Effector memory CD4-positive, alpha-beta T cell (primary cell): ENCODE data around the gene CAPN11.

Experiments used
- DNase-seq, 3 donors: peaks; one replicate each; pipeline ENCODE4 v3.0.0-alpha.2; 2020
- H3K27ac ChIP-seq: 2 replicates; pipeline ENCODE4 v1.7.0; 2013; ENCODE audit warnings: mild to moderate bottlenecking, low read length, moderate library complexity; ENCODE audit not compliant: insufficient read depth, poor library complexity, severe bottlenecking
- H3K27me3 ChIP-seq: replicated peaks from 2 replicates; pipeline ENCODE4 v1.7.0; 2013; ENCODE audit warnings: mild to moderate bottlenecking, low read length; ENCODE audit not compliant: insufficient read depth, control insufficient read depth, poor library complexity, severe bottlenecking
- H3K36me3 ChIP-seq: 2 replicates; pipeline ENCODE4 v1.7.0; 2013; ENCODE audit warnings: mild to moderate bottlenecking, low read length, moderate library complexity; ENCODE audit not compliant: control insufficient read depth, insufficient read depth
- H3K4me1 ChIP-seq: 2 replicates; pipeline ENCODE4 v1.7.0; 2013; ENCODE audit warnings: low read length, mild to moderate bottlenecking; ENCODE audit not compliant: control insufficient read depth, insufficient read depth, poor library complexity, severe bottlenecking
- H3K4me3 ChIP-seq: 2 replicates; pipeline ENCODE4 v1.7.0; 2013; ENCODE audit warnings: low read length, low read depth, mild to moderate bottlenecking; ENCODE audit not compliant: insufficient read depth, poor library complexity, severe bottlenecking
- H3K9me3 ChIP-seq: 2 replicates; pipeline ENCODE4 v1.7.0; 2013; ENCODE audit warnings: mild to moderate bottlenecking, low read length, moderate library complexity; ENCODE audit not compliant: control insufficient read depth

Gene CAPN11

DNA sequence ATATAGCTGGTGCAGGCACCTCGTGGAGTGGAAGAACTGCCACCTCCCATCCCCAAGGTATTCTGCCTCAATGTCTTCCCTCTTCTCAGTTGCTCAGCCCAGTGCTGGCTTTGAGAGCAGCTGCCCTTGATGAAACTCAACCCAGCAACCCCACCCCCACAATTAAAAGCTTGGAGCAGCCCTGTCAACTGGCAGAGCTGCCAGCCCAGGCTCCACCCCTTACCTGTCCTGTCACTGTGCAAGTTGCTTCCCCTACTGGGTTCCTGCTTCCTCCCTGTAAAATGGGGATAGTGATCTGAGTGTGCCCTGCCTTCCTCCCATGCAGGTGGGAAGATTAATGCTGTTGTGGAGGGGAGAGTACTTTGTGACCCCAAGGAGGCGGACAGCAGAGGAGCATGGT lies 26.7 kb upstream of the CAPN11 start:
- H3K36me3 ChIP-seq, result no peaks in the 10 kb centered on the region
- no peak for DNase-seq
- H3K4me3 ChIP-seq, result no peak overlapping the region
- peaks cover 9% of the 10 kb centered on the region for H3K4me1 ChIP-seq
- no peaks in the 10 kb centered on the region for H3K27me3 ChIP-seq
- H3K27ac ChIP-seq, result no peak overlapping the region
- no peaks in the 10 kb centered on the region for H3K9me3 ChIP-seq

DNA sequence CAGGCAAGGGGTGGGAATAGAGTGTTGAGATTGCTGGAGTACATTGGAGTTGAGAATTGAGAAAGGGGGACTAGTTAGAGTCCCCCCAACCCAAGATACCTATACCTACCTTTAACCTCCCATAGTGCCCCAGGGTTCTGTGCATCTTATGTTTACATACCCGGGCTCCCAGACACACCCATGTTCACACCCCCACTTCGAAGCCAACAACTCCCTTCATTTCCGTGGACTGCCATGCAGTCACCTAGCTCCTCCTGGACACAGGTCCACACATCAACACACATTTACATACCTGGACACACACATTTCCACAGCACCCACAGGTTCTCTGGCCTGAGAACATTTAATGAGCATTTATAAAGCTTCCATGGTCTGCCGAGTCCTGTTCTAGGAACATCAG lies 26.1 kb upstream of the CAPN11 start:
- no peak for DNase-seq
- Histone ChIP-seq H3K27me3 (no peaks in the 10 kb centered on the region), H3K27ac (no peak overlapping the region), H3K9me3 (no peaks in the 10 kb centered on the region), H3K4me3 (no peak overlapping the region), H3K36me3 (no peaks in the 10 kb centered on the region), H3K4me1 (peaks cover 9% of the 10 kb centered on the region)

DNA sequence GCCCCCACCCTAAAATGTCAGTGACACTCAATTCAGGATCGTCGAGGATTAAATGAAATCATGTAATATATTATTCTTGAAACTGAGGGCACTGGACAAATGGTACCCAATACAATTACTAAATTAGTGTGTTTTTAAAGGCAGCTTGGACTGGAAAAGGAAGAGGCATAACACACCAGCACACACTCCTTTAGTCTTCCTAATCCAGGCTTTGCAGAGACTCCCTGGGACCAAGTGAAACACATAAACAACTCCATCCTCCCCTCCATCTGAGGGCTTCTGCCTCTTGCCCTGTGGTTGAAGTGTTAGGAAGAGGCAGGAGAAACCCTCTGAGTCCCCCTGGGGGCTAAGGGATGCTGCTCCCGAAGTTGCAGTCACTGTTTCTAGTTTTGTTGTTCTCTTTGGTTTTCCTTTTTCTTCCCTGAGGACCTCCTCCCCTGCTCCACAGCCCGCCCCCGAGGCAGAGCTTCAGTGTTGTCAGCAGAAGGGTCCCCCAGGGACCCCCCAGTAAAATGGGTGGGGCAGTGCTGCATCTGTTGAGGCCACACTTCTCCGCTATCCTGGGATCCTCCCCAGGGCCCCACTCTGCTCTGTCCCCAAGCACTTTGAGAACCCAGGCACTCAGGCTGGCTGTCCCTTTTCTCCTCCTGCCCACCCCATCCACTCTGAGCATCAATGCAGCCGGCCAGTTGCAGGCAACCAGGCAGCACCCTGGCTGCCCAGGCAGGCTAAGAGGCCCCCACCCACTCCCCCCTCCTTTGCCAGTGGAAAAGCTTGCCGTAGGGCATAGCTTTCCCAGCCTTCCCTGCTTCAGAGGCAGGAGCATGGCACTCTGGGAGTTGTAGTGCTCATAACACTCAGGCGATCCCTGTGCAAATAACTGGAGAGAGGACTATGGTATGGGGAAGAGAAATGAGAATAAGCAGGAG lies 25.4 kb upstream of the CAPN11 start:
- peaks cover 4% of the 10 kb centered on the region for H3K4me1 ChIP-seq
- no peak overlapping the region for H3K4me3 ChIP-seq
- H3K36me3 ChIP-seq, result no peaks in the 10 kb centered on the region
- H3K27me3 ChIP-seq, result no peaks in the 10 kb centered on the region
- no peak for DNase-seq
- no peaks in the 10 kb centered on the region for H3K9me3 ChIP-seq
- H3K27ac ChIP-seq, result no peak overlapping the region

DNA sequence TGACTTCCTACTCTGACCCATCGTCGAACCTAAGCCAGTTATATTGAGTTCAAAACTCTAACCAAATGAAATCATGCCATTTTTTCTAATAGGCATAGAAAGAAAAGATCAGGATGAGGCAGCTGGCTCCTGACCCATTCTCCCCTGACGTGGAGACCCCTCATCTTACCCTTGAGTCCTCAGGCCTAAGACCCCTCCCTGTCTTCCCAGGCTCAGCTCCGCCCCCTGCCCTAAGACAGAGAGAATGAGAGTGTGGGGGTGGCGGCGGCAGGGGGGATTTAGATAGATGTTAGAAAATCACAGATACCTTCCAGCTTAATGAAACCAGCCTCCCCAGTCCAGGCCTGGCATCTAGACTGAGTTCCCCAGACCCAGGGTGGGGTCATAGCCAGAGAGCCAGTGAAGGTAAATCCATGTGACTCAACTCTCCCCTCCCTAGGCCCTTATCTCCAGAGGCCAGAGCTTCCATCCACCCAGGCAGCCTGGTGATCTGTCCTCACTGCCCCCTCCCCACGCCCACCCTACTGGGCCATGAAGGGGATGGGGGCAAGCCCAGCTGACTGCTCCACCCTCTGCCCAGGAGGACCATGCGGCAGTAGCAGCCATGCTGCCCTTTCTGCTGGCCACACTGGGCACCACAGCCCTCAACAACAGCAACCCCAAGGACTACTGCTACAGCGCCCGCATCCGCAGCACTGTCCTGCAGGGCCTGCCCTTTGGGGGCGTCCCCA lies 24.5 kb upstream of the CAPN11 start:
- Histone ChIP-seq H3K36me3 (no peaks in the 10 kb centered on the region), H3K4me1 (no peaks in the 10 kb centered on the region), H3K4me3 (no peak overlapping the region)

DNA sequence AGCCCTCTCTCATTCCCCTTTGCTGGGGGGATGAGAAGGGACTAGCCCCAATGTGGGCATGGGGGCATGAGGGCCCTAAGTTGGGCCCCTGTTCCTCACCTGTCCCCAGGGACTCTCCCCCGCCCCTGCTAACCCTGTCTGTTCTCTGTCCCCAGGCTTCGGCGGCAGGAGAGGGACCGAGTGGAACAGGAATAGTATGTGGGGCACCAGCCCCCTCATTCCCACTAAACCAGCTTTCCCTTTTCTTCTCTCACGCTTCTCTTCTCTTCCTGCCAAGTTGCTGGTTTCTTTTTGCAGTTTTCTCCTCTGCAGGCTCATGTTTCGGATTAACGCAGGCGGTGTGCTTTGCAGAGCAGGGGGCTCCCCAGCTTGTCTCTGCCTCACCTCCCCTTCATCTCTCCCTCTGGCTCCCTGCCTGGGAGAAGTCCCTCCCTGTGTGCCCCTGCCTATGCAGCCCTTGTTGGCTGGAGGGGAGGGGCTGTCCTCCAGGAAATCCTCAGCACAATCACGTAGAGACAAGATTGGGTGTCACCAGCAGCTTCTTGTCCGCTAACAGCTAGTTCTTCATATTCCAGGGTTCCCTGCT lies 23.4 kb upstream of the CAPN11 start:
- H3K36me3 ChIP-seq, result peaks cover 4% of the 10 kb centered on the region

More for the DNA sequence above, 24.5 kb upstream of the CAPN11 start:
- Histone ChIP-seq H3K27me3 (no peaks in the 10 kb centered on the region), H3K27ac (no peak overlapping the region), H3K9me3 (no peaks in the 10 kb centered on the region)
- no peak for DNase-seq

DNA sequence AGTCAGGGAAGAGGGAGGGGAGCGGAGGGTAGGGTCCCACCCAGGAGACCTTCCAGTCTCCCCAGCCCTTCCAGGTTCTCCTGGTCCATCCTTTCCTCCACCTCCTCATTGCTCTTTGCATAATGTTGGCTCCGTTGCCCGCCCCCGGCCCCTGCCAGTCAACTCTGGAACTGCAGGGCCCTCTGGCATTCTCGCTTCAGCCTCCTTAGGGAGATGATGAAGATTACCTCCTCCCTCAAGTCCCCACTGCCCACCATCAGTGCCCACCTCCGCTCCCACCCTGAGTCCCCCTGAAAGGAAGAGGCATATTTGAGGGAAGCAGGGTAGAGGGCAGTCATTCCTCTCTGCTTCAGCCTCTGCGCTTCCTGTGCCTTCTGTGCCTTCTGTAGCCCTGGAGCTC lies 22.7 kb upstream of the CAPN11 start:
- H3K27ac ChIP-seq, result no peak overlapping the region
- H3K27me3 ChIP-seq, result no peaks in the 10 kb centered on the region
- DNase-seq, result no peak
- H3K36me3 ChIP-seq, result peaks cover 9% of the 10 kb centered on the region
- H3K9me3 ChIP-seq, result no peaks in the 10 kb centered on the region
- H3K4me1 ChIP-seq, result no peaks in the 10 kb centered on the region
- H3K4me3 ChIP-seq, result no peak overlapping the region

More for the DNA sequence above, 23.4 kb upstream of the CAPN11 start:
- no peak for DNase-seq
- Histone ChIP-seq H3K9me3 (no peaks in the 10 kb centered on the region), H3K4me1 (no peaks in the 10 kb centered on the region), H3K27ac (no peak overlapping the region), H3K4me3 (no peak overlapping the region), H3K27me3 (no peaks in the 10 kb centered on the region)

DNA sequence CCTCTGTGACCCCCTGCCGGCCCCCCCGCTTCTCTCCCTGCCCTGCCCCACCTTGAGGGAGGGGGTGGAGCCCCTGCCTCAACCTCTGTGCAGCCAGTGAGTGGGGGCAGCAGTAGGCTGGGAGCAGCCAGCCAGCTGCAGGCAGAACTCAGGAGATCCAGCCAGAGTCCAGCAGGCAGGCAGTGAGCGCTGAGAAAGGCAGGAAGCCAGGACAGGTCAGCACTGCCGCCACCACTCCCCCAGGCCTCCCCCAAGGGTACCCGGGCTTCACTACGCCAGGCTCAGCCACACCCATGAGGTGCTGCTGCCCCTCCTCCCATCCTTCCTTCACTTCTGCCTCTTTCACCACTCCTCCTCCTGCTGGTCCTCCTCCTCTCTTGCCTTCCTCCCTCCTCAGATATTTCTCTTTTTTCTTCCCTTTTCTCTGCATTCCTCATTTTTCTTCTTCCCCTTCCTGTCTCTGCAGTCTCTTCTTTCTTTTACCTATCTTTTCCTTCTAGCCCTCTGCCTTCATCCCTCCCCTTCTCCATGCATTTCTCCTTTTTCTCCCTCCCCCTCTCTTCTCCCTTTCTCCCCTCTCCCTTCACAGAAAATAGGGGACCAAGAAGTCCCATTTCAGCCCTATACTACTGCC lies 19.8 kb upstream of the CAPN11 start:
- H3K4me3 ChIP-seq, result no peak overlapping the region
- peaks cover 13% of the 10 kb centered on the region for H3K36me3 ChIP-seq

DNA sequence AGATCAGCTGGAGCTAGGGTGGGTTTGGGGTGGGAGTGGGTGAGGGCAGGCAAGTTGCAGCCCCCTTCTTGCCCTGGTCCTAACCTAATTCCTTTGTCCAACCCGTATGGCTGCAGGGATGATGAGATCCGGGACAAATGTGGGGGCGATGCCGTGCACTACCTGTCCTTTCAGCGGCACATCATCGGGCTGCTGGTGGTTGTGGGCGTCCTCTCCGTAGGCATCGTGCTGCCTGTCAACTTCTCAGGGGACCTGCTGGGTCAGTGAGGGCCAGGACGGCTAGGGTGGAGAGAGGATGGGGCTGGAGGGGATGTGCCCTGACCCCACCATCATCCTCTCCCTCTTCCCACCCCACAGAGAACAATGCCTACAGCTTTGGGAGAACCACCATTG lies 19.3 kb upstream of the CAPN11 start:
- Histone ChIP-seq H3K9me3 (no peaks in the 10 kb centered on the region), H3K36me3 (peaks cover 13% of the 10 kb centered on the region), H3K27me3 (no peaks in the 10 kb centered on the region), H3K4me1 (no peaks in the 10 kb centered on the region), H3K4me3 (no peak overlapping the region), H3K27ac (no peak overlapping the region)
- no peak for DNase-seq

More for the DNA sequence above, 19.8 kb upstream of the CAPN11 start:
- H3K9me3 ChIP-seq, result no peaks in the 10 kb centered on the region
- no peaks in the 10 kb centered on the region for H3K27me3 ChIP-seq
- no peak overlapping the region for H3K27ac ChIP-seq
- H3K4me1 ChIP-seq, result no peaks in the 10 kb centered on the region
- no peak for DNase-seq

DNA sequence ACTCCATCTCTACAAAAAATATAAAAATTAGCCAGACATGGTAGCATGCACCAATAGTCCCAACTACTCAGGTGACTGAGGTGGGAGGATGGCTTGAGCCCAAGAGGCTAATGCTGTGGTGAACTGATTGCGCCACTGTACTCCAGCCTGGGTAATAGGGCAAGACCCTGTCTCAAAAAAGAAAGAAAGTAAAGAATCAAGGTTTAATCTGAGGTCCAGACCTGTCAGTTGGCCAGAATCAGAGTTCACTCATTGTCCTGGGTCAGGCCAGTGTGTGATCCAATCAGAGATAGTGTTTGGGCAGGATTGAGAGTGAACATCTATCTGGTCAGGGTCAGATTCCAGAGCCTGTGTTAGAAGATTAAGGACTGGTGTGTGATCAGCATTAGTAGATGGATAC lies 15.8 kb upstream of the CAPN11 start:
- Histone ChIP-seq H3K27me3 (no peaks in the 10 kb centered on the region), H3K27ac (no peak overlapping the region), H3K4me3 (no peak overlapping the region), H3K9me3 (no peaks in the 10 kb centered on the region), H3K4me1 (no peaks in the 10 kb centered on the region), H3K36me3 (peaks cover 20% of the 10 kb centered on the region)
- DNase-seq, result no peak
